ENCODE data around the gene SLC44A3. TPM values are rescaled to one million over a fixed set of nuclear protein-coding genes. Genes with fewer than 3 reads are reported as not detected.
"Not testable (repeated sequence)": the region's sequence is repeated elsewhere in the genome, so short reads cannot be mapped to it uniquely, and the experiment has no call there.

Gene SLC44A3
- total RNA-seq, 4 donors from 2014 or later: 0.19 TPM; not detected in 3

DNA sequence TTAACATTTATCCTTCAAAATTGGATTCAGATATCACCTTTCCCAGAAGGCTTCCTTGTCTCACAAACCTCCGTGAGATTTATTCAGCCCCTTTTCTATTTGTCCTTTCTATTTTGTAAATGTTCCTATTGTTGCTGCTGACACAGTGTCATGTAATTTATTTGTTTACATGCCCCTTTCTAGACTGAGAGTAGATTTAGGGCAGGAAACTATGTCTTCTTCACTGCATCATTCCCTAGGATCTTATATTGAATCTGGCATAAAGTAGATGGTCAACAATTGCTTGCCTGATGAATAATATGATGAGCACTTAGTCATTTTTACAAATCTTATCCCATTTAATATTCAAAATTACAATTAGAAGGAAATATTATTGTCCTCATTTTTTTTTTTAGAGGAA, 114.9 kb downstream of the SLC44A3 start:
- no peaks in the 10 kb centered on the region for H3K27me3 ChIP-seq
- ATAC-seq (no peak), DNase-seq (no peak)
- H3K36me3 ChIP-seq: no peaks in the 10 kb centered on the region
- H3K27ac ChIP-seq: no peak overlapping the region
- no peaks in the 10 kb centered on the region for H3K4me1 ChIP-seq
- H3K9me3 ChIP-seq: no peaks in the 10 kb centered on the region
- TF ChIP-seq, protein P1, sequence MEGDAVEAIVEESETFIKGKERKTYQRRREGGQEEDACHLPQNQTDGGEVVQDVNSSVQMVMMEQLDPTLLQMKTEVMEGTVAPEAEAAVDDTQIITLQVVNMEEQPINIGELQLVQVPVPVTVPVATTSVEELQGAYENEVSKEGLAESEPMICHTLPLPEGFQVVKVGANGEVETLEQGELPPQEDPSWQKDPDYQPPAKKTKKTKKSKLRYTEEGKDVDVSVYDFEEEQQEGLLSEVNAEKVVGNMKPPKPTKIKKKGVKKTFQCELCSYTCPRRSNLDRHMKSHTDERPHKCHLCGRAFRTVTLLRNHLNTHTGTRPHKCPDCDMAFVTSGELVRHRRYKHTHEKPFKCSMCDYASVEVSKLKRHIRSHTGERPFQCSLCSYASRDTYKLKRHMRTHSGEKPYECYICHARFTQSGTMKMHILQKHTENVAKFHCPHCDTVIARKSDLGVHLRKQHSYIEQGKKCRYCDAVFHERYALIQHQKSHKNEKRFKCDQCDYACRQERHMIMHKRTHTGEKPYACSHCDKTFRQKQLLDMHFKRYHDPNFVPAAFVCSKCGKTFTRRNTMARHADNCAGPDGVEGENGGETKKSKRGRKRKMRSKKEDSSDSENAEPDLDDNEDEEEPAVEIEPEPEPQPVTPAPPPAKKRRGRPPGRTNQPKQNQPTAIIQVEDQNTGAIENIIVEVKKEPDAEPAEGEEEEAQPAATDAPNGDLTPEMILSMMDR (IDR thresholded peaks at IDR 0.05 in 4 of 5, conservative IDR thresholded peaks at IDR 0.05 in 1 of 5): no peak
- TF ChIP-seq POLR2A (IDR thresholded peaks at IDR 0.05): no peak
- in situ Hi-C loops (cut with MboI; ENCODE audit: low sequenced_read_pairs in 4 of 4): no loop called here
- intact Hi-C loops (cut with DNase I; ENCODE audit: low total_unique reads): no loop called here
- H3K4me3 ChIP-seq: no peak overlapping the region

DNA sequence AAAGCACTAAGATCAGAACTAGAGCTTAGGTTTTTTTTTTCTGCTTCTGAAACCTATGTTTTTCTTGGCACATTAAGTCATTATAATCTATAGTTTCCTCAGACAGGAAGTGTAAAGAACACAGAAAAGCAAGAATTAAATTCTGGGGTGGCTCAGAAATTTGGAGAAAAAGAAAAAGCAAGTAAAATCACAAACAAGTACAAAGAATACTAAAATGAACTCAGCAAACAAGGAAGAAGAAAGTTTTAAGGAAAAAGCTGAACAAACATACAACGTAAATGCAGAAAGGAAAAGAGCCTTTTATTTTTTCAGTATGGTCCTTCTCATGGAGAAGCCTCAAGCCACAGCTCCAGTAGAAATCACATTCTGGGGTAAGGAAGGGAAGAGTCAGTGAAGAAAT, 115.3 kb downstream of the SLC44A3 start:
- Histone ChIP-seq H3K36me3 (no peaks in the 10 kb centered on the region), H3K4me1 (no peaks in the 10 kb centered on the region), H3K4me3 (no peak overlapping the region), H3K27ac (no peak overlapping the region), H3K9me3 (no peaks in the 10 kb centered on the region), H3K27me3 (no peaks in the 10 kb centered on the region)
- no peak for DNase-seq
- intact Hi-C loops (cut with DNase I; ENCODE audit: low total_unique reads) (no loop called here), in situ Hi-C loops (cut with MboI; ENCODE audit: low sequenced_read_pairs in 4 of 4) (no loop called here)
- no peak for ATAC-seq
- TF ChIP-seq, protein P1 (IDR thresholded peaks at IDR 0.05 in 4 of 5, conservative IDR thresholded peaks at IDR 0.05 in 1 of 5): no peak
- no peak for TF ChIP-seq POLR2A (IDR thresholded peaks at IDR 0.05)

DNA sequence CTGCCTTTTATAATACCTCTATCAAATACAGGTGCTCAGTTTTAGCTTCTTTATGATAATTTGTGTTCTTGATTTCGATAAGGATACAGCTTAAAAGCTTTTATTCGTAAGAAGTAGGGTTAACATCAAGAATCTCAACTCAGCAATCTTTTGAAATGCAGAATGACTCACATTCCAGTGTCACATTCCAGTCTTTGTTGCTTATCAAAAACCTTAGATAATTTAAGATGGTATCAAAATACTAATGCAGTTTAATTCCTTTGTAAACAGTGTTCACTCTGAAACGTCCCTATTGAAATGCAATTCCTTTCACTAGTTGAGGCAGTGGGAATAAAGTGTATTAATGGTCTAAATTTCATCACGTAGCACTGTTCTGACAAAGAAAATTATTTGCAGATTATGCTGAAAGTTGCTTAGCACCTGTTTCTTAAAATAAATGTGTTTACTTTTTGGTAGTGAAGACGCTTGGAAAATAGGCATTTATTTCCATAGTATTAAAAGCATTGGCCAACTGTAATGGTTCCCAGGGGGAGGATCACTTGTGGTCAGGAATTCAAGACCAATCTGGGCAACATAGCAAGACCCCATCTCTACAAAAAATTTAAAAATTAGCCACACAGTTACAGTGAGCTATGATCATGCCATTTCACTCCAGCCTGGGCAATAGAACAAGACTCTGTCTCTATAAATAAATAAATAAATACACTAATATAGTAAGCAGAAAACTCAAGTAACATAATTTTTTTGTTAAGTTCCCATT, 116.9 kb downstream of the SLC44A3 start:
- no peak for DNase-seq

DNA sequence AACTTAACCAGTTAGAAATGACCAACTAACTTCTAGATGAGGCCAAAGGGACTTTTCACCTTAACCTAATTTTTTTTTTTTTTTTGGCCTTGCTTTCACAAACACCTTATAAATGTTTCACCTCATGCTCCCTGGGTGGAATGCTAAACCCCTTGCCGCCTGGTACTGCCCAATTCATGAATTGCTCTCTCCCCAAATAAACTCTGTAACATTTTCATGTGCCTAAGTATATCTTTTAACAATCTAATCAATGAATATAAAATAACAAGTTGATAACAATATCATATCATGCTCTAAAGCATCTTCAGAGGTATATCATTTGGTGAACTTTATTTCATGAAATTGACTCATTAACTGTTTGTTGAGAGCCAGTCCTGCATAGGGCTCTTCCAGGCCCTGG, 117.7 kb downstream of the SLC44A3 start:
- DNase-seq (no peak), ATAC-seq (no peak)
- in situ Hi-C loops (cut with MboI; ENCODE audit: low sequenced_read_pairs in 4 of 4): no loop called here
- Histone ChIP-seq H3K4me1 (no peaks in the 10 kb centered on the region), H3K36me3 (no peaks in the 10 kb centered on the region), H3K4me3 (no peak overlapping the region), H3K27ac (no peak overlapping the region), H3K9me3 (no peaks in the 10 kb centered on the region), H3K27me3 (no peaks in the 10 kb centered on the region)
- TF ChIP-seq POLR2A (IDR thresholded peaks at IDR 0.05): no peak
- TF ChIP-seq, protein P1 (IDR thresholded peaks at IDR 0.05 in 4 of 5, conservative IDR thresholded peaks at IDR 0.05 in 1 of 5): no peak
- intact Hi-C loops (cut with DNase I; ENCODE audit: low total_unique reads): no loop called here

More for the DNA sequence above, 116.9 kb downstream of the SLC44A3 start:
- no peak overlapping the region for H3K27ac ChIP-seq
- H3K27me3 ChIP-seq: no peaks in the 10 kb centered on the region
- intact Hi-C loops (cut with DNase I; ENCODE audit: low total_unique reads): no loop called here
- in situ Hi-C loops (cut with MboI; ENCODE audit: low sequenced_read_pairs in 4 of 4): no loop called here
- no peak overlapping the region for H3K4me3 ChIP-seq
- TF ChIP-seq, protein P1 (IDR thresholded peaks at IDR 0.05 in 4 of 5, conservative IDR thresholded peaks at IDR 0.05 in 1 of 5): no peak
- no peak for TF ChIP-seq POLR2A (IDR thresholded peaks at IDR 0.05)
- no peak for ATAC-seq
- H3K9me3 ChIP-seq: no peaks in the 10 kb centered on the region
- H3K36me3 ChIP-seq: no peaks in the 10 kb centered on the region
- no peaks in the 10 kb centered on the region for H3K4me1 ChIP-seq

DNA sequence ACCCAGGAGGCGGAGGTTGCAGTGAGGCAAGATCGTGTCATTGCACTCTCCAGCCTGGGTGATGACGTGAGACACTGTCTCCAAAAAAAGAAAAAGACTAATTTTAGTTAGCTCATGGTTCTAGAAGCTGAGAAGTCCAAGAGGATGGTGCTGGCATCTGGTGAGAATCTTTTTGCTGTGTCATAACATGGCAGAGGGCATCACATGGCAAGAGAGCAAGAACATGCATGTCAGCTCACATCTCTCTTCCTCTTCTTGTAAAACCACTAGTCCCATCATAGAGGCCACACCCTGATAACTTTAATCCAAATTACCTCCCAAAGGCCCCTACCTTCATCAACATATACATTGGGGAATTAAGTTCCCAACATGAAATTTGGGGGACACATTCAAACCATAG, 120.6 kb downstream of the SLC44A3 start:
- ATAC-seq (no peak), DNase-seq (no peak)
- H3K4me1 ChIP-seq: no peaks in the 10 kb centered on the region
- H3K9me3 ChIP-seq: no peaks in the 10 kb centered on the region
- H3K27ac ChIP-seq: no peak overlapping the region
- intact Hi-C loops (cut with DNase I; ENCODE audit: low total_unique reads): no loop called here
- H3K27me3 ChIP-seq: no peaks in the 10 kb centered on the region
- in situ Hi-C loops (cut with MboI; ENCODE audit: low sequenced_read_pairs in 4 of 4): no loop called here
- H3K36me3 ChIP-seq: no peaks in the 10 kb centered on the region
- TF ChIP-seq POLR2A (IDR thresholded peaks at IDR 0.05): no peak
- TF ChIP-seq, protein P1 (IDR thresholded peaks at IDR 0.05 in 4 of 5, conservative IDR thresholded peaks at IDR 0.05 in 1 of 5): no peak
- H3K4me3 ChIP-seq: no peak overlapping the region

DNA sequence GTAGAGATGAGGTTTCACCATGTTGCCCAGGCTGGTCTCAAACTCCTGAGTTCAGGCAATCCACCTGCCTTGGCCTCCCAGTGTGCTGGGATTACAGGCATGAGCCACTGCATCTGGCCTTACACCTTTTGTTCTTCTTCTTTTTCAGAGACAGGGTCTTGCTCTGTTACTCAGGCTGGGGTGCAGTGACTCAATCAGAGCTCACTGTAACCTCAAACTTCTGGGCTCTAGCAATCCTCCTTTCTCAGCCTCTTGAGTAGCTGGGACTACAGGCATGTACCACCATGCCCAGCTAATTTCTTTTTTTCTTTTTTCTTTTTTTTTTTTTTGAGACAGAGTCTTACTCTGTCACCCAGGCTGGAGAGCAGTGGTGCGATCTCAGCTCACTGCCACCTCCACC, 121.3 kb downstream of the SLC44A3 start:
- H3K36me3 ChIP-seq; H3K9me3 ChIP-seq; H3K27ac ChIP-seq; DNase-seq; ATAC-seq; intact Hi-C loops (cut with DNase I; ENCODE audit: low total_unique reads); in situ Hi-C loops (cut with MboI; ENCODE audit: low sequenced_read_pairs in 4 of 4); H3K27me3 ChIP-seq; H3K4me1 ChIP-seq; H3K4me3 ChIP-seq: not testable (repeated sequence)
